Stimulated activated CD4-positive, alpha-beta T cell treated with anti-CD3 and anti-CD28 coated beads, Interleukin-2, amount 100 ng/mL, for 4 hours (primary cell): ENCODE results near the gene FXYD5.

Source experiments
- DNase-seq: peaks from one replicate; pipeline ENCODE4 v3.0.0-alpha.2; 2020; ENCODE audit warnings: low read depth

The FXYD5 gene

DNA sequence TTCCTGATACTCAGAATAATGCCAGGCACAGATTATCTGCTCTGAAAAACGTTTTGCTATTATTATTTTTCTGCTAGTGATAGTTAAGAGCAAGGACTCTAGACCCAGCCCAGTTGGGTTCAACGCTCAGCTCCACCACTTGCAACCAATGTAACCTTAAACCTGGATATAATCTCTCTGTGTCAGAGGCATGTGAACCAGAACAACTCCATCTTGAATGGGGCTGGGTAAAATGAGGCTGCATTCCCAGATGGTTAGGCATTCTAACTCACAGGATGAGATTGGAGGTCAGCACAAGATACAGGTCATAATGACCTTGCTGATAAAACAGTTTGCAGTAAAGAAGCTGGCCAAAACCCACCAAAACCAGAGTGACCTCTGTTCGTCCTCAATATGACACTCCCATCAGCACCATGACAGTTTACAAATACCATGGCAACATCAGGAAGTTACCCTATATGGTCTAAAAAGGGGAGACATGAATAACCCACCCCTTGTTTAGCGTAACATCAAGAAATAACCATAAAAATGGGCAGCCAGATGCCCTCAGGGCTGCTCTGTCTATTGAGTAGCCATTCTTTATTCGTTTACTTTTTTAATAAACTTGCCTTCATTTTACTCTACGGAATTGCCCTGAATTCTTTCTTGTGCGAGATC is 60.4 kb downstream of the FXYD5 start:
- no peak for DNase-seq

DNA sequence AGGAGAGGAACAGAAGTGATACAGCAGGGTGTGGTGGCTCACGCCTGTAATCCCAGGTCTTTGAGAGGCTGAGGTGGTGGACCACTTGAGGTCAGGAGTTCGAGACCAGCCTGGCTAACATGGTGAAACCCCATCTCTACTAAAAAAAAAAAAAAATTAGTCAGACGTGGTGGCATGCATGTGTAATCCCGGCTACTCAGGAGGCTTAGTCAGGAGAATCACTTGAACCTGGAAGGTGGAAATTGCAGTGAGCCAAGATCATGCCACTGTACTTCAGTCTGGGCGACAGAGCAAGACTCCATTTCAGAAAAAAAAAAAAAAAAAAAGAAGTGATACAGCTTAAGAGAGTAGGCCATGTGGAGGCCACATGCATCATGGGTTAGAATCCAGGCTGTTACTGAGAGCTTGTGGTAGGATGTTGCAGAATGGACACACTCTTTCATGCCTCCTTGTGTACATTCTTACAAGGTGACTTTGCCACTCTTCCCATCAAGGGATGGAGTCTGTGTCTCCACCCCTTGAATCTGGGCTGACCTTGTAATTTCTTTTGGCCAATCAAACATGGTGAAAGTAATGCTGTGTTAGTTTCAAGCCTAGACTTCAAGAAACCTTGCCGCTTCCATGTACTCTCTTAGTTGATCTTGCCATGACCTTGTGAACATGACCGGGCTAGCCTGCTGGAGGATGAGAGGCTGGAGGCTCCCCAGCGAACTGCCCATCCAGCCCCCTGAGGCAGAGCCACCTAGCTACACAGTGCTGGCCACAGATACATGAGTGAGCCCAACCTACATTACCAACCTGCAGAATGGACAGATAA is 61.7 kb downstream of the FXYD5 start:
- no peak for DNase-seq

DNA sequence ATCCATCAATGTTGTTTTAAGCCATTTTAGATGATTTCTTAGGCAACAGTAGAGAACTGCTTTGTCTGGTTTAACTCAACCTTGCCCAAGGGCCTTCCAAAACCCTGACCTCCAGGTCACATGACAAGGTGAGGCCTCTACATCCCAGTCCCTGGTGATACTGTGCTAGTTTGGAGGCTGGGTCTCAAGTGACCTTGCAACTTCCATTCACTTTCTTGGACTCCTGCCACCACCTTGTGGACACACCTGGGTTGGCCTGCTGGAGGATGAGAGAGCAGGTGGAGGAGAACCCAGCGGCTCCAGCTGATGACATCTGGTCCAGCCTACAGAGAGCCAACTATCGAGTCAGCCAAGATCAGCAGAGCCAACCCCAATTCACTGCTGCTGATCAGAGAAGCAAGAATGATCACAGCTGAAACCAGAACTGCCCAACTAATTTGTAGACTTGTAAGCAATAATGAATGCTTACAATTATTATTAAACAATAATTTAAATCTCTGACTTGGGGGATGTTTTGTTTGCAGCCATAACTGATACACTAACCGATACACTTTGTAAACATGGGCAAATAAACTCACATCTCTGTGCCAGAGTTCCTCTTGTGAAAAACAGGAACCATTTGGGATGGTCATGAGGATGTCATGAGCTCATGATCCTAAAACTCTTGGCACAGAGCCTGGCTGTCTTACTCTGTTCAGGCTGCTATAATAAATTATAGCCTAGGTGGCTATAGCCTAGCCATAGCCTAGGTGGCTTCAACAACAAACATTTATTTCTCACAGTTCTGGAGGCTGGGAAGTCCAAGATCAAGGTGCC is 62.5 kb downstream of the FXYD5 start:
- no peak for DNase-seq

DNA sequence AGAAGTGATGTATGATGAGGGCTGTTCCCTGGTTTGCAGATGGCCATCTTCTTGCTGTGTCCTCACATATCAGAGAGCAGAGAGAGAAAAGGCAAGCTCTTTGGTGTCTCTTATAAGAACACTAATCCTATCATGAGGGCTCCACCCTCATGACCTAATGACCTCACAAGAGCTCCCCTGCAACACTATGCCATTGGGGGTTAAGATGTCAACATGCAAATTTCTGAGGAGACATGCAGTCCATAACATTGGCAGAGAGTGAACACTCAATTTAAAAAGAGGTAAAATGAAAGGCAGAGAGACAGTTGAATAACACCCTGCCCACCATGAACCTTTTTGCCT is 63.1 kb downstream of the FXYD5 start:
- DNase-seq: no peak

DNA sequence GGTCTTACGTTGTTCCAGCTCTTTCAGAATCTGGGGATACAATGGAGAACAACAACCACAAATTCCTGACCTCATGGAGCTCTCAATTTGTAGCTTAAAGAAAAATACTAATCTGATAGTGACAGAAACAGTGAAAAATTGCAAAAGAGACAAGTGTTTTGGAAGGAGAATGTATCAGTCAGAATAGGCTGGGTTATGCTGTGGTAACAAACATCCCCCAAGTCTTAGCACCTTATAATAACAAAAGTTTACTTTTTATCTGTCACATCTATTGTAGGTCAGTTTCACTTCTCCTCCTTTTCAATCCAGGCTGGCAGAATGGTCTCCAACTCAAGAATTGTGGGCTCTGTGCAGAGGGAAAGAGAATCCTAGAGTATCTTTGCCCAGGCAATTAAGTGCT is 64.5 kb downstream of the FXYD5 start:
- DNase-seq: no peak
